AG10803 (cell line): Measurements from ENCODE around the gene TAS2R50.
"Not testable (repeated sequence)": the region's sequence is repeated elsewhere in the genome, so short reads cannot be mapped to it uniquely, and the experiment has no call there.

ENCODE experiments used
- DNase-seq: peaks from one replicate; pipeline ENCODE4 v3.0.0; 2010; ENCODE audit warnings: low read depth
- H3K4me3 ChIP-seq: 2 replicates; pipeline ENCODE4 v1.5.1; 2011; ENCODE audit warnings: mild to moderate bottlenecking, low read length, control low read depth
- TF ChIP-seq, protein P1 (sequence below): conservative IDR thresholded peaks from 2 replicates; pipeline ENCODE4 v1.5.1; 2011; ENCODE audit warnings: mild to moderate bottlenecking, low read length, control low read depth, inconsistent platforms

TAS2R50 gene, protein sequence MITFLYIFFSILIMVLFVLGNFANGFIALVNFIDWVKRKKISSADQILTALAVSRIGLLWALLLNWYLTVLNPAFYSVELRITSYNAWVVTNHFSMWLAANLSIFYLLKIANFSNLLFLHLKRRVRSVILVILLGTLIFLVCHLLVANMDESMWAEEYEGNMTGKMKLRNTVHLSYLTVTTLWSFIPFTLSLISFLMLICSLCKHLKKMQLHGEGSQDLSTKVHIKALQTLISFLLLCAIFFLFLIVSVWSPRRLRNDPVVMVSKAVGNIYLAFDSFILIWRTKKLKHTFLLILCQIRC

DNA sequence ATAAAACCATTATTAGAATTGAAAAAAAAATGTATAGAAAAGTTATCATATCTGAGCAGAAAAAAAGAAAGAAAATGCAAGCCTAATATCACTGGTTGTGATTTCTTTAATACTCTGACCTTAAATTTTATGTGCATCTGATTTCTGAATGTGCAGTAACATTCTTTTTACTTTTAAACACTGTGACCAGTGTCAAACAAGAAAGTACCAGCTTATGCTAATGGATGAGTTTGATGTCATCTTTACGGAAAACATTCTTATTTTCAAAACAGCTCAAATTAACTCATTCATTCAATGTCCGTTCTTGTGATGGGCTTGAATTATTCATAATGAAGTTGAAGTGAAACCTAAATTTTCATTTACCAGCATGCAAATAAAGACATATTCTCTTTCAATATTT lies at the start of gene TAS2R50:
Gene TAS2R50, minus strand, starts transcription at position 101 of the 400 bp plus-strand sequence. Its CDS starts 52 bp downstream, at position 49.
- no peak within 1 kb of the TSS for H3K4me3 ChIP-seq
- TF ChIP-seq, protein P1, sequence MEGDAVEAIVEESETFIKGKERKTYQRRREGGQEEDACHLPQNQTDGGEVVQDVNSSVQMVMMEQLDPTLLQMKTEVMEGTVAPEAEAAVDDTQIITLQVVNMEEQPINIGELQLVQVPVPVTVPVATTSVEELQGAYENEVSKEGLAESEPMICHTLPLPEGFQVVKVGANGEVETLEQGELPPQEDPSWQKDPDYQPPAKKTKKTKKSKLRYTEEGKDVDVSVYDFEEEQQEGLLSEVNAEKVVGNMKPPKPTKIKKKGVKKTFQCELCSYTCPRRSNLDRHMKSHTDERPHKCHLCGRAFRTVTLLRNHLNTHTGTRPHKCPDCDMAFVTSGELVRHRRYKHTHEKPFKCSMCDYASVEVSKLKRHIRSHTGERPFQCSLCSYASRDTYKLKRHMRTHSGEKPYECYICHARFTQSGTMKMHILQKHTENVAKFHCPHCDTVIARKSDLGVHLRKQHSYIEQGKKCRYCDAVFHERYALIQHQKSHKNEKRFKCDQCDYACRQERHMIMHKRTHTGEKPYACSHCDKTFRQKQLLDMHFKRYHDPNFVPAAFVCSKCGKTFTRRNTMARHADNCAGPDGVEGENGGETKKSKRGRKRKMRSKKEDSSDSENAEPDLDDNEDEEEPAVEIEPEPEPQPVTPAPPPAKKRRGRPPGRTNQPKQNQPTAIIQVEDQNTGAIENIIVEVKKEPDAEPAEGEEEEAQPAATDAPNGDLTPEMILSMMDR: no peak
- DNase-seq: no peak

DNA sequence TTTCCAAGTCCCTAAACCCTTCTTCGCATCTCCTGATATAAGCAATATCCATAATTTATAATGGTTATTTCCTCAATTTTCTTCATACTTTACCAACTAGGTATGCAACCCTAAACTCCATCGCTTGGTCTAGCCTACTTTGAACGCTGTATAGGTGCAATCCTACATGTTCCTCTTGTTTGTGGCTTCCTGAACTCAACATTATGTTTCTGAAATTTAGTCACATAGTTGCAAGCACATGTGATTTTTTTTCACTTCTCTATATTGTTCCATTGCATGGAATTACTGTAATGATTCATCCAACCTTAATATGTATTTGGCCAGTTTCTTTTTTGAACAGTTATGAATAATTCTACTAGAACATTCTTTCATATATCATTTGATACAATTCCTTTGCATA lies 47.2 kb upstream of the TAS2R50 start:
- not testable (repeated sequence) for H3K4me3 ChIP-seq, DNase-seq

- no peak within 1 kb of the TSS for H3K4me3 ChIP-seq
- DNase-seq: no peak
- TF ChIP-seq, protein P1: no peak
Observed at GRCh38 chr12:11031307-11031706, 44.6 kb upstream of the TAS2R50 start, which contains the start of gene TAS2R31. TAS2R31 (minus strand) TSS chr12:11031407; CDS start chr12:11031335, 72 bp downstream.

DNA sequence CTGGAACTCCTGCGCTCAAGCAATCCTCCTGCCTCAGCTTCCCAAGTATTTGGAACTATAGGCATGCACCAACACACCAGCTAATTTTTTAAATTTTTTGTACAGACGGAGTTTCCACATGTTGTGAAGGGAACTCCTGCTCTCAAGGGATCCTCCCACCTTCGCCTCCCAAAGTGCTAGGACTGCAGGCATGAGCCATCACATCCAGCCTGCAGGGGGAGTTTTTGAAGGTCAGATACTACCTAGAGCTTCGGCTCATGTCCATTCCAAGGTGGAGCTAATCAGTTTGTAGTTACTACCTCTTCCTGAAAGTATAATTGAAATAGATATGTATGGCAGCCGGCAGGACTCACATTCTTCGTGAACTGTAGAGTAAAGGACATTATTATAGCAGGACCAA lies 39.4 kb upstream of the TAS2R50 start:
- no peak overlapping the region for H3K4me3 ChIP-seq
- TF ChIP-seq, protein P1: no peak
- no peak for DNase-seq

- no peak for DNase-seq
- TF ChIP-seq, protein P1: no peak
Observed at GRCh38 chr12:11023387-11023786, 36.7 kb upstream of the TAS2R50 start.

DNA sequence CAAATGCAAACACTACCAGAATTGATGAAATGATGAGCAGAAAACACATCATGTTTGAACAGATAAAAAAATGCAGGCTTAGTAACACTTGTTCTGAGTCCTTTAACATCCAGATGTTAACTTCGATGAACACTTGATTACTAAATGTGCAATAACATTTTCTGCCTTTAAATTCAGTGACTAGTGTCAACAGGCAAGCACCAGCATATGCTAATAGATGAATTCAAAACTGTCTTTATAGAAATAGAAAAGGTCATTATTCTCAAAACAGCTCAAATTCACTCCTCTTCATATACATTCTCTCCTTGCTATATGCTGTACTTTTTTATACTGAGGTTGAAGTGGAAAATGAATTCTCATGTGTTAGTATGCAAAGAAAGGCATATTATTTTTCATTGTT lies 35.8 kb upstream of the TAS2R50 start, which contains the start of gene TAS2R19:
Gene TAS2R19, minus strand, starts transcription at position 101 of the 400 bp plus-strand sequence. Its CDS starts 49 bp downstream, at position 52.
- TF ChIP-seq, protein P1: no peak
- no peak for DNase-seq
- no peak within 1 kb of the TSS for H3K4me3 ChIP-seq

More at GRCh38 chr12:11023387-11023786, 36.7 kb upstream of the TAS2R50 start:
- no peak overlapping the region for H3K4me3 ChIP-seq

DNA sequence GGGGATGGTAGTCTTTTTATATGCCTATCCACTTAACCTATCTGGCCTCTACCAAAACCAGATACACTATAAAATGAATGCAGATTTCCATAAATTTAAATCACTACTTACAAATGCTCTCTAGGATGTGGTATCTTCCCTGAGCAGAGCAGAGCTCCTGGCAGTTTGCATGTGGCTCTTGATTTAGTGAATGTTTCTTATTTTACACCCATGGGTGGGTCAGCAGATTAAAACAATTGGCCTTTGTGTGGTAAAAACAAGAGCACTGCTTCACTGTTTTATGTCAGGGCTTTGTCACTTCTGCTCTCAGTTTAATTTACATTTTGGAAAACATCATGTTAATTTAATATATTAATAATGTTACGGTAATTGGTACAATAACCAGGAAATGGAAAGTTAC lies 30.2 kb upstream of the TAS2R50 start:
- H3K4me3 ChIP-seq: no peak overlapping the region
- TF ChIP-seq, protein P1: no peak

More for the DNA sequence above, 30.2 kb upstream of the TAS2R50 start:
- no peak for DNase-seq
